HEK293T (cell line): ENCODE data around the gene HOMER3.

Experiments used
- CTCF ChIA-PET: fragments of 350-600 bp; formaldehyde crosslinking; extraction: SDS; loops from one replicate; lab custom pipeline; 2021; ENCODE audit warnings: antibody characterized with exemption, inconsistent platforms; lab: Yijun Ruan, JAX
- POLR2A ChIA-PET: fragments of 350-600 bp; formaldehyde crosslinking; extraction: SDS; loops from one replicate; lab custom pipeline; 2020; ENCODE audit warnings: antibody characterized with exemption, inconsistent platforms; lab: Yijun Ruan, JAX
- DNase-seq: peaks from one replicate; pipeline ENCODE4 v3.0.0; 2012; ENCODE audit warnings: mixed read lengths; ENCODE audit errors: extremely low spot score
- ARNT ChIP-seq: fragments of 450-650 bp; IDR thresholded peaks from 2 replicates; pipeline ENCODE4 v1.6.1; 2017; ENCODE audit warnings: mild to moderate bottlenecking
- BHLHE40 ChIP-seq: fragments of 450-650 bp; IDR thresholded peaks from 2 replicates; pipeline ENCODE4 v1.6.1; 2016; ENCODE audit warnings: mild to moderate bottlenecking, moderate library complexity, borderline replicate concordance
- CTBP1 ChIP-seq: fragments of 450-650 bp; IDR thresholded peaks from 2 replicates; pipeline ENCODE4 v1.6.1; 2016; ENCODE audit warnings: borderline replicate concordance
- ELF4 ChIP-seq: fragments of 450-650 bp; IDR thresholded peaks from 2 replicates; pipeline ENCODE4 v1.6.1; 2017; ENCODE audit warnings: antibody characterized with exemption
- FOXA1 ChIP-seq: fragments of 450-650 bp; IDR thresholded peaks from 2 replicates; pipeline ENCODE4 v1.6.1; 2016; ENCODE audit warnings: mild to moderate bottlenecking
- FOXK2 ChIP-seq: fragments of 450-650 bp; IDR thresholded peaks from 2 replicates; pipeline ENCODE4 v1.6.1; 2016; ENCODE audit warnings: mild to moderate bottlenecking
- FOXM1 ChIP-seq: fragments of 450-650 bp; IDR thresholded peaks from 2 replicates; pipeline ENCODE4 v1.6.1; 2017; ENCODE audit warnings: mild to moderate bottlenecking, borderline replicate concordance
- HDGF ChIP-seq: fragments of 450-650 bp; IDR thresholded peaks from 2 replicates; pipeline ENCODE4 v1.6.1; 2017; ENCODE audit warnings: antibody characterized with exemption, borderline replicate concordance
- L3MBTL2 ChIP-seq: fragments of 450-650 bp; conservative IDR thresholded peaks from 2 replicates; pipeline ENCODE4 v1.6.1; 2016; ENCODE audit warnings: mild to moderate bottlenecking
- LEF1 ChIP-seq: fragments of 450-650 bp; IDR thresholded peaks from 2 replicates; pipeline ENCODE4 v1.6.1; 2017; ENCODE audit warnings: mild to moderate bottlenecking, borderline replicate concordance
- NFRKB ChIP-seq: fragments of 450-650 bp; IDR thresholded peaks from 2 replicates; pipeline ENCODE4 v1.6.1; 2016; ENCODE audit warnings: mild to moderate bottlenecking, moderate library complexity
- SP1 ChIP-seq: fragments of 450-650 bp; IDR thresholded peaks from 2 replicates; pipeline ENCODE4 v1.6.1; 2017
- SUZ12 ChIP-seq: fragments of 450-650 bp; IDR thresholded peaks from 2 replicates; pipeline ENCODE4 v1.6.1; 2016; ENCODE audit warnings: mild to moderate bottlenecking
- TARDBP ChIP-seq: fragments of 450-650 bp; IDR thresholded peaks from 2 replicates; pipeline ENCODE4 v1.6.1; 2016
- ZNF384 ChIP-seq: fragments of 450-650 bp; IDR thresholded peaks from 2 replicates; pipeline ENCODE4 v1.6.1; 2016
- TF ChIP-seq, protein P1 (sequence below): fragments of 450-650 bp; IDR thresholded peaks from 2 replicates; pipeline ENCODE4 v1.6.1; 2016

Gene HOMER3

DNA sequence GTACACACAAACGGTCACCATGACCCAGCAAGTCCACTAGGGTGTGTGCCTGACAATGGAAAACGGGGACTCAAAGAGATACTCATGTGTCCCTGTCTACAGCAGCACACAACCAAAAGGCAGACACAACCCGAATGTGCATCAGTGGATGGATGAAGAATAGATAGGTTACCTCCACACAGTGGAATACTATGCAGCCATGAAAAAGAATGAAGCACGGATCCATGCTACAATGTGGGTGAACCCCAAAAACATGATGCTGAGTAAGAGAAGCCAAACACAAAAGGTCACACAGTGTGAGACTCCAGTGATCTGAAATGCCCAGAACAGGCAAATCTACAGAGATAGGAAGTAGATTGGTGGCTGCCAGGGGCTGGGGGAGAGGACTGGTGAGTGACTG, 54.0 kb downstream of the HOMER3 start:
- CTCF ChIA-PET = no interaction called here
- POLR2A ChIA-PET = no interaction called here
- DNase-seq = no peak
- TF ChIP-seq ELF4 (no peak), HDGF (no peak), FOXM1 (no peak), ZNF384 (no peak), ARNT (no peak), SP1 (no peak), SUZ12 (no peak), L3MBTL2 (no peak), BHLHE40 (no peak), CTBP1 (no peak), LEF1 (no peak), FOXK2 (no peak), NFRKB (no peak)

DNA sequence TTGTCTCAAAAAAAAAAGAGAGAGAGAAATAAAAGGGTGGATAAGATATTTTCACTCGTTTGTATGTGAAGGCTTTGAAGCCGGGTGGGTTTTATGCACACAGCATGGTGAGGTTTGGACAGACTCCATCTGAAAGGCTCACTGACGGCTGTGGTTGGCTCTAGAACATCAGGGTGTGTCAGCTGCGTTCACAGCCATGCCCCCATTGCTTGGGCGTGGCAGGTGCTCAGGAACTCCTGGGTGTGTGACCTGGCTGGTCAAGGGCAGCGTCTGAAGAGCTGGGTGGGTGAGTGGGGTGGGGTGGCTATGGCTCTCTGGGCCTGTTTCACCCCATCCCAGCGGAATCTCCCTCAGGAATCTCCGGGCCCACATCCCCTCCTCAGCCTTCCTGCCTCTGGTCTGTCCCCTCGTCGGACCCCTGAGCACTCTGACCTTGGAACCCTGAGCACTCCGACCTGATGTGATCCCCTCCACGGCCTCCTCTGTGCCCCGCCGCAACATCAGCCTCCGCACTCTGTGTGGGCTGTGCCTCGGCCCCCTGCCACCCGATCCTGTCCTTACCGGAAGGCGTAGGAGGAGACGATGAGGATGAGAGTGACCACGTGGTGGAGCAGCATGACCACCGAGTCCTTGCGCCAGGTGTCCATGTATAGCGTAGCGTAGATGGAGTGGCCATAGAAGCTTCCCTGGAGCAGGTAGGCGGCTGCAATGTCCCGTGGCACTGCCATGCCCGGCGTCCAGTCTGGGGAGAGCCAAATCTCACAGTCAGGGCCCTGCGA, 57.3 kb downstream of the HOMER3 start:
- DNase-seq = no peak
- ChIA-PET CTCF (no interaction called here), POLR2A (no interaction called here)
- TF ChIP-seq BHLHE40 (no peak), FOXA1 (no peak), SP1 (no peak), FOXK2 (no peak), LEF1 (no peak), TARDBP (no peak), HDGF (no peak), L3MBTL2 (no peak), ARNT (no peak), ELF4 (no peak), ZNF384 (no peak), SUZ12 (no peak), CTBP1 (no peak), FOXM1 (no peak), NFRKB (no peak)
- TF ChIP-seq, protein P1, sequence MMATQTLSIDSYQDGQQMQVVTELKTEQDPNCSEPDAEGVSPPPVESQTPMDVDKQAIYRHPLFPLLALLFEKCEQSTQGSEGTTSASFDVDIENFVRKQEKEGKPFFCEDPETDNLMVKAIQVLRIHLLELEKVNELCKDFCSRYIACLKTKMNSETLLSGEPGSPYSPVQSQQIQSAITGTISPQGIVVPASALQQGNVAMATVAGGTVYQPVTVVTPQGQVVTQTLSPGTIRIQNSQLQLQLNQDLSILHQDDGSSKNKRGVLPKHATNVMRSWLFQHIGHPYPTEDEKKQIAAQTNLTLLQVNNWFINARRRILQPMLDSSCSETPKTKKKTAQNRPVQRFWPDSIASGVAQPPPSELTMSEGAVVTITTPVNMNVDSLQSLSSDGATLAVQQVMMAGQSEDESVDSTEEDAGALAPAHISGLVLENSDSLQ = no peak

DNA sequence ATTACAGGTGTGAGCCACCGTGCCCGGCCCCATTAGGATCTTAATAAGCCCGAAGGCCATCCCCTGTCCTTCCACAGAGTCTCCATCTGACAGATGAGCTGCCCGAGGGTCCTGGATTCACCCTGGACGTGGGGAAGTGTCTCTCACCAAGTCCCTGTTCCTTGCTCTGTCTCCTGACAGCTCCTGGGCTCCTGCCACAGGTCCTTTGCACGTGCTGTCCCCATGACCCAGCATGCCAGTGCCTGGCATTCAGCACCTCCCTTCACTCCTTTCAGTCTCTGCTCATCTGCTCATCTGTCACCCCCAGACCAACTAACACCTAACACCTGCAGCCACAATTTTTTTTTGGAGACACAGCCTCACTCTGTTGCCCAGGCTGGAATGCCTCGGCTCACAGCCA, 59.5 kb downstream of the HOMER3 start:
- TF ChIP-seq TARDBP (no peak), ARNT (no peak), HDGF (no peak), NFRKB (no peak), SUZ12 (no peak), FOXM1 (no peak), ELF4 (no peak), BHLHE40 (no peak), SP1 (no peak), LEF1 (no peak), FOXK2 (no peak), ZNF384 (no peak), L3MBTL2 (no peak), FOXA1 (no peak)
- TF ChIP-seq, protein P1 = no peak
- POLR2A ChIA-PET = no interaction called here

DNA sequence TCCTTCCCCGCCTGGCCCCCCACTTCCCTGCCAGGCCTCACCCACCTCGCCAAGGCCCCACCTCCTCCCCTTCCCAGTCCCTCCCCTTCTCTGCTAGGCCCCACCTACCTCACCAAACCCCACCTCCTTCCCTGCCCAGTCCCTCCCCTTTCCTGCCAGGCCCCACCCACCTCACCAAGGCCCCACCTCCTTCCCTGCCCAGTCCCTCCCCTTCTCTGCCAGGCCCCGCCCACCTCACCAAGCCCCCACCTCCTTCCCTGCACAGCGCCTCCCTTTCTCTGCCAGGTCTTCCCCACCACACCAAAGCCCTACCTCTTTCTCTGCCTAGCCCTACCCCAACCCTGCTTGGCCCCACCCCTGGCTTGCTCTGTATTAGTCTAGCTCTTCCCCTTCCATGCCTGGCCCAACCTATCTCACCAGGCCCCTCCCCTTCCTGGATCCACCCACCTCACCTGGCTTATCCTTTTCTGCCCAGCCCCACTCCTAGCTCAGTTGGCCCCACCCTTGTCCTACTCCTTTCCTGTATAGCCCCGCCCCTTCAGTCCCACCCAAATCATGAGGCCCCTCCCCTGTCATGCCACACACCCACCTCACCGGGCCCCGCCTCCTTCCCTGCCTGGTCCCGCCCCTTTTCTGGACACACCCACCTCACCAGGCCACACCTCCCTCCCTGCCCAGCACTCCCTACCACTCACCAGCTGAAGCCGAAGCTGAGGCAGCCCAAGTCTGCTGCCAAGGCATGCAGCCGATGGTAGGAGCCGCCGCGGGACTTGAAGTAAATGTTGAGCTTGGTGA, 61.2 kb downstream of the HOMER3 start:
- ChIA-PET POLR2A (interaction anchor here (0.9 to 1.1 kb wide), 2 partner anchors 8 to 15 kb away, joined by 3 to 6 read pairs; no protein-coding TSS in a partner anchor), CTCF (interaction anchor here (1.0 kb wide), 1 partner anchor 15 kb away, joined by 4 read pairs; no protein-coding TSS in a partner anchor)
- DNase-seq = peak; percentile 72
- TF ChIP-seq SUZ12 (no peak), SP1 (no peak)
- TF ChIP-seq, protein P1 = no peak

More for the DNA sequence above, 59.5 kb downstream of the HOMER3 start:
- no peak for DNase-seq
- CTCF ChIA-PET = no interaction called here
